MCF 10A (cell line): ENCODE data around the gene PCMTD2. TPM values are rescaled to one million over a fixed set of nuclear protein-coding genes. Genes with fewer than 3 reads are reported as not detected.

Experiments used
- BruUV-seq: library from RNA; stranded (reverse); fragments of 400-500 nt; replicated peaks from 2 replicates; lab custom pipeline; 2021; lab: Mats Ljungman, UMichigan
- CTCF ChIA-PET: fragments of 300-600 bp; sonication (Branson Sonifier 250); formaldehyde crosslinking; extraction: SDS; loops from one replicate; lab custom pipeline; 2021; ENCODE audit warnings: antibody characterized with exemption, inconsistent platforms; lab: Yijun Ruan, JAX
- POLR2A ChIA-PET: fragments of 300-600, 350-650 bp; sonication (Branson Sonifier 250); formaldehyde crosslinking; extraction: SDS; loops from one replicate; lab custom pipeline; 2020; ENCODE audit warnings: antibody characterized with exemption, inconsistent platforms; lab: Yijun Ruan, JAX
- DNase-seq: peaks from one replicate; pipeline ENCODE4 v3.0.0-alpha.2; 2018; ENCODE audit not compliant: unreplicated experiment
- H3K27ac Mint-ChIP-seq: one replicate; pipeline ENCODE4 v1.8.0; 2022; ENCODE audit warnings: mild to moderate bottlenecking, low read depth, mixed read lengths; ENCODE audit not compliant: unreplicated experiment
- H3K27me3 Mint-ChIP-seq: one replicate; pipeline ENCODE4 v1.8.0; 2022; ENCODE audit warnings: mixed read lengths; ENCODE audit not compliant: insufficient read depth, unreplicated experiment
- H3K36me3 Mint-ChIP-seq: one replicate; pipeline ENCODE4 v1.8.0; 2022; ENCODE audit warnings: mild to moderate bottlenecking, moderate library complexity, mixed read lengths; ENCODE audit not compliant: insufficient read depth, unreplicated experiment
- H3K4me1 Mint-ChIP-seq: one replicate; pipeline ENCODE4 v1.8.0; 2022; ENCODE audit warnings: mixed read lengths; ENCODE audit not compliant: insufficient read depth, unreplicated experiment
- H3K4me3 Mint-ChIP-seq: one replicate; pipeline ENCODE4 v1.8.0; 2022; ENCODE audit warnings: mild to moderate bottlenecking, moderate library complexity, mixed read lengths; ENCODE audit not compliant: unreplicated experiment
- H3K9me3 Mint-ChIP-seq: one replicate; pipeline ENCODE4 v1.8.0; 2022; ENCODE audit warnings: mixed read lengths; ENCODE audit not compliant: unreplicated experiment
- CTCF ChIP-seq: fragments of 200-600 bp; IDR thresholded peaks from one replicate; pipeline ENCODE4 v1.8.0; 2022; ENCODE audit warnings: antibody characterized with exemption, mild to moderate bottlenecking; ENCODE audit not compliant: unreplicated experiment
- intact Hi-C: fragments of 100-400 bp; cut with micrococcal nuclease; formaldehyde crosslinking; loops from 2 replicates; pipeline ENCODE4 v1.14.1; 2022
- total RNA-seq: library from RNA; stranded (reverse); gene quantifications from 2 replicates; pipeline ENCODE4 v1.2.3, GENCODE V29; 2022

Gene PCMTD2
- total RNA-seq, 1 experiment from 2014 or later, result 39.4 TPM

DNA sequence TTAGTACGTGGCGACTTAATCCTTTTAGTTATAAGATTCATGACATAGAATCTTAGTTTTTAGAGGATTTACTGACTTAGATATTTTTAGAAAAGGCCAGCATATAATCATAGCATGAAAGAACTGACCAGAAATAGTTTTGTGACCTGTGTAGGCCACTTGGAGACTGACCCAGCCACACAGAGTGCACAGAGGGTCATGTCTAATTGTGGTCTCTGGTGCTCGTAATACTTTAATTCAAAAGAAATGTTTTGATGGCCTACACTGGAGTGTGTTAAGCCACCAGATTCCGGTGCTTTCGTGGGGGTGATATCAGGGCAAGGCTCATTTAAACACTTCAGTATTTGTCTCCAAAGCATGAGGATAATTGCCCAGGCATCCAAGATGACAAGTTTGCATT is 11.4 kb downstream of the PCMTD2 start:
- H3K9me3 Mint-ChIP-seq, result no peaks in the 10 kb centered on the region
- no peak overlapping the region for H3K4me3 Mint-ChIP-seq
- no peak for DNase-seq
- H3K27me3 Mint-ChIP-seq, result no peaks in the 10 kb centered on the region
- no peak overlapping the region for H3K27ac Mint-ChIP-seq
- no peaks in the 10 kb centered on the region for H3K4me1 Mint-ChIP-seq
- ChIA-PET CTCF (no interaction called here), POLR2A (interaction anchor here (1.3 kb wide), 1 partner anchor 11 kb away, joined by 4 read pairs; no protein-coding TSS in a partner anchor)
- no TSS peak for BruUV-seq
- peaks cover 39% of the 10 kb centered on the region for H3K36me3 Mint-ChIP-seq
- intact Hi-C loops, result no loop called here
- TF ChIP-seq CTCF, result no peak

DNA sequence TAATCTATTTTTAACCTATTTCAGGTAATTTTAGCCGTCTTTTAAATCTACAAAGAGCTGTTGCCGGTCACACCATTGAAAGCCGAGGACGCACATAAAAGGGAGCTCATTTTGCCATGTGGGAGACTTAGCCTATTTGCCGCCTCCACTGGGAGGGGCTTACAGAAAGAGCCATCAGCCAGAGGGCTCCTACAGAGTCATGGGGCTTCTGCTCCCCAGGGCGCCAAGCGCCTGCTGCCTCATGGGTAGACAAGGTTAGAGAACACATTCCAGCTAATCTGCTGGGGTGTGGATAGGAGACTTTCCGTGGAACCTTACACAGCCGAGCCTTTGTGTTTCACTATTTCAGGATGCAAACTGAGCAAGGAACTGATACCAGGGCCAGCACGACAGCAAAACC is 12.6 kb downstream of the PCMTD2 start:
- H3K36me3 Mint-ChIP-seq, result peaks cover 38% of the 10 kb centered on the region
- no peak for TF ChIP-seq CTCF
- no TSS peak for BruUV-seq
- H3K9me3 Mint-ChIP-seq, result no peaks in the 10 kb centered on the region
- CTCF ChIA-PET, result no interaction called here
- no peaks in the 10 kb centered on the region for H3K4me1 Mint-ChIP-seq
- no peak overlapping the region for H3K27ac Mint-ChIP-seq
- intact Hi-C loops, result no loop called here
- H3K27me3 Mint-ChIP-seq, result no peaks in the 10 kb centered on the region
- no peak overlapping the region for H3K4me3 Mint-ChIP-seq
- POLR2A ChIA-PET, result interaction anchor here (1.3 kb wide), 1 partner anchor 12 kb away, joined by 4 read pairs; no protein-coding TSS in a partner anchor
- DNase-seq, result no peak

DNA sequence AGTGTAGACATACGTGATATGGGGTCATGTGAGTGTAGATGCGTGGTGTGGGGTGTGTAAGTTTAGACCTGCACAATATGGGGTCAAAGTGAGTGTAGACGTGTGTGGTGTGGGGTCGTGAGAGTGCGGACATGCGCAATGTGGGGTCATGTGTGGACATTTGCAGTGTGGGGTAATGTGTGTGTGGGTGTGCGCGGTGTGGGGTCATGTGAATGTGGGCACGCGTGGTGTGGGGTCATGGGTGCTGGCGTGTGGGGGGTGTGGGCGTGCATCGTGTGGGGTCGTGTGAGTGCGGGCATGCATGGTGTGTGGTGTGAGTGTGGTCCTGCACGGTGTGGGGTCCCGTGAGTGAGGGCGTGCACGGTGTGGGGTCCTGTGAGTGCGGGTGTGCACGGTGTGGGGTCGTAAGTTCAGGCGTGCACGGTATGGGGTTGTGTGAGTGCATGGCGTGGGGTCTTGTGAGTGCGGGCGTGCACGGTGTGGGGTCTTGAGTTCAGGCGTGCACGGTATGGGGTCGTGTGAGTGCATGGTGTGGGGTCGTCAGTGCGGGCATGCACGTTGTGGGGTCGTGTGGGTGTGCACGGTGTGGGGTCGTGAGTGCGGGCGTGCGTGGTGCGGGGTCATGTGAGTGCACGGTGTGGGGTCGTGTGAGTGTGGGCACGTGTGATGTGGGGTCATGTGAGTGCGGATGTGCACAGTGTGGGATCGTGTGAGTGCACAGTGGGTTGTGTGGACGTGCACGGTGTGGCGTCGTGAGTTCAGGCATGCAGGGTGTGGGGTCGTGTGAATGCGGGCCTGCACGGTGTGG is 14.3 kb downstream of the PCMTD2 start:
- intact Hi-C loops, result no loop called here
- no peak overlapping the region for H3K4me3 Mint-ChIP-seq
- no TSS peak for BruUV-seq

More for the DNA sequence above, 14.3 kb downstream of the PCMTD2 start:
- H3K4me1 Mint-ChIP-seq, result no peaks in the 10 kb centered on the region
- TF ChIP-seq CTCF, result no peak
- POLR2A ChIA-PET, result no interaction called here
- H3K36me3 Mint-ChIP-seq, result peaks cover 29% of the 10 kb centered on the region
- DNase-seq, result no peak
- no peak overlapping the region for H3K27ac Mint-ChIP-seq
- no peaks in the 10 kb centered on the region for H3K9me3 Mint-ChIP-seq
- no peaks in the 10 kb centered on the region for H3K27me3 Mint-ChIP-seq
- CTCF ChIA-PET, result no interaction called here
